ENCODE data around the gene SNORC. TPM values are rescaled to one million over a fixed set of nuclear protein-coding genes. Genes with fewer than 3 reads are reported as not detected.

The SNORC gene
- polyA plus RNA-seq, 3 donors = 0.61 TPM; not detected in 2

DNA sequence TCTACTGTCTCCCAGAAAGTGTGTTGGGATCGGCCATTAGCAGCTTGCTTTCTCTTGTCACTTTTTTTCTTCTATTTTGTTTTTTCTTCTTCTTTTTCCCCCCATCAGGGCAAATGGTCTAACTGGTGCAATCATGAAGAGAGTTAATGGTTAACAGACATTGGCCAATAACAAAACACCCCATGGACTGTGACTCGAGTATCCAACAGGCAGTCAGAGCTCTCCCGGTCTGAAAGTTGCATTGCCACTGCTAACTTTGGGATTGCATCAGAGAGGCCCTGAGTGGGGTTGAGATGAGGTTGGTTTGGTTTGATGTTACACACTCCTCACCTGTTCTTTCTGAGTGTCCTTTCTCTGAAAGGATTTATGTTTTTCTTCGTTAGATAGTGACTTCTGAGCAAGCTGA is 12.9 kb upstream of the SNORC start:
- peaks cover 4% of the 10 kb centered on the region for H4K20me1 ChIP-seq (ENCODE audit: insufficient read depth, low read length)
- H3K79me2 ChIP-seq (ENCODE audit: insufficient read depth, low read length) = no peaks in the 10 kb centered on the region
- intact Hi-C loops (cut with micrococcal nuclease) = loop anchor here (10.0 kb wide), 2 partner anchors 198 to 398 kb away; partner anchors contain the start of gene ATG16L1 (in 1 of the 2)
- no peak overlapping the region for H3K4me2 ChIP-seq (replicated peaks; ENCODE audit: extremely low read depth, low read length, poor library complexity, severe bottlenecking)
- H3K9ac ChIP-seq (ENCODE audit: insufficient read depth, low read length, poor library complexity, severe bottlenecking) = no peak overlapping the region
- Mint-ChIP-seq H3K4me3 (no peak overlapping the region), H3K9me3 (no peaks in the 10 kb centered on the region), H3K27ac (no peak overlapping the region), H3K36me3 (peaks cover 75 to 88% of the 10 kb centered on the region in 2 donors), H3K27me3 (ENCODE audit: low read depth in 3 of 3) (no peaks in the 10 kb centered on the region), H3K4me1 (no peaks in the 10 kb centered on the region)
- no peaks in the 10 kb centered on the region for H3K4me1 ChIP-seq (ENCODE audit: control insufficient read depth in 1 of 2, insufficient read depth in 2 of 2, low read length in 2 of 2)
- H3K27me3 ChIP-seq (ENCODE audit: control insufficient read depth in 2 of 2, insufficient read depth in 2 of 2, low read length in 2 of 2) = no peaks in the 10 kb centered on the region
- H2AFZ ChIP-seq (ENCODE audit: insufficient read depth, low read depth, low read length, poor library complexity, severe bottlenecking) = no peak overlapping the region
- peaks cover 60 to 84% of the 10 kb centered on the region in 2 donors for H3K36me3 ChIP-seq (replicated peaks in 1 of 2; ENCODE audit: control insufficient read depth in 1 of 2, insufficient read depth in 2 of 2, low read length in 2 of 2)
- H3K9me3 ChIP-seq (replicated peaks in 1 of 2; ENCODE audit: control insufficient read depth in 1 of 2, insufficient read depth in 1 of 2, low read length in 2 of 2) = no peaks in the 10 kb centered on the region
- no peak overlapping the region for H3K4me3 ChIP-seq (replicated peaks in 1 of 3; ENCODE audit: low read depth in 2 of 3, low read length in 3 of 3)
- DNase-seq = no peak
- H3K27ac ChIP-seq (ENCODE audit: low read depth in 1 of 2, low read length in 2 of 2) = no peak overlapping the region
- WGBS (ENCODE audit: insufficient coverage) = no CpG with 5 or more reads among the region's 4 CpGs
- TF ChIP-seq, protein P1, sequence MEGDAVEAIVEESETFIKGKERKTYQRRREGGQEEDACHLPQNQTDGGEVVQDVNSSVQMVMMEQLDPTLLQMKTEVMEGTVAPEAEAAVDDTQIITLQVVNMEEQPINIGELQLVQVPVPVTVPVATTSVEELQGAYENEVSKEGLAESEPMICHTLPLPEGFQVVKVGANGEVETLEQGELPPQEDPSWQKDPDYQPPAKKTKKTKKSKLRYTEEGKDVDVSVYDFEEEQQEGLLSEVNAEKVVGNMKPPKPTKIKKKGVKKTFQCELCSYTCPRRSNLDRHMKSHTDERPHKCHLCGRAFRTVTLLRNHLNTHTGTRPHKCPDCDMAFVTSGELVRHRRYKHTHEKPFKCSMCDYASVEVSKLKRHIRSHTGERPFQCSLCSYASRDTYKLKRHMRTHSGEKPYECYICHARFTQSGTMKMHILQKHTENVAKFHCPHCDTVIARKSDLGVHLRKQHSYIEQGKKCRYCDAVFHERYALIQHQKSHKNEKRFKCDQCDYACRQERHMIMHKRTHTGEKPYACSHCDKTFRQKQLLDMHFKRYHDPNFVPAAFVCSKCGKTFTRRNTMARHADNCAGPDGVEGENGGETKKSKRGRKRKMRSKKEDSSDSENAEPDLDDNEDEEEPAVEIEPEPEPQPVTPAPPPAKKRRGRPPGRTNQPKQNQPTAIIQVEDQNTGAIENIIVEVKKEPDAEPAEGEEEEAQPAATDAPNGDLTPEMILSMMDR (IDR thresholded peaks at IDR 0.05) = no peak

DNA sequence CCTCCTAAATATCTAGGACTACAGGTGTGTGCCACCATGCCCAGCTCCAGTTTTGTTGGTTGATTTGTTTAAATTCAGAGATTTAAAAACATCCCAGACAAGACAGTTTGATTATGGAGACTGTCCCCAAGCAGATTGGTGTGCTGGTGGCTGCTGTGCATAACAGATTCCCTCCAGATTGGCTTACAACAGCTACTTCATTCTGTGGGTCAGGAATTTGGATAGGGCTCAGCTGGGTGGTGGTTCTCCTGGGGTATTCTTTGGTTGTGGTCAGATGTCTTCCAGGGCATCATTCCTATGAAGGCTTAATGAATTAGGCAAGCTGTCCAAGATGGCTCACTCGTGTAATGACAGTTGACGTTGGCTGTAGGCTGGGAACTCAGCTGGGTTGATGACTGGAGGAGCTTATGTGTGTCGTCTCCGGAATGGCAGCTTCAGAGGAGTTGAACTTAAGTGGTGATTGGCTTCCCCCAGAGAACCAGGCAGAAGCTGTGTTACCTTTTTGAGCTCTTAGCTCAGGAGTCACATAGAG is 10.6 kb upstream of the SNORC start:
- TF ChIP-seq, protein P1 (IDR thresholded peaks at IDR 0.05) = no peak
- Mint-ChIP-seq H3K27me3 (ENCODE audit: low read depth in 3 of 3) (no peaks in the 10 kb centered on the region), H3K9me3 (no peaks in the 10 kb centered on the region), H3K4me3 (no peak overlapping the region), H3K27ac (peak overlapping the region in 1 of 7 donors; percentile 37), H3K4me1 (no peaks in the 10 kb centered on the region), H3K36me3 (peaks cover 66 to 75% of the 10 kb centered on the region in 2 donors)
- no peak for DNase-seq
- no peaks in the 10 kb centered on the region for H3K27me3 ChIP-seq (ENCODE audit: control insufficient read depth in 2 of 2, insufficient read depth in 2 of 2, low read length in 2 of 2)
- no peaks in the 10 kb centered on the region for H4K20me1 ChIP-seq (ENCODE audit: insufficient read depth, low read length)
- WGBS (ENCODE audit: insufficient coverage) = 93% methylated on average over 2 of the region's 4 CpGs
- no peak overlapping the region for H3K27ac ChIP-seq (ENCODE audit: low read depth in 1 of 2, low read length in 2 of 2)
- H3K4me2 ChIP-seq (replicated peaks; ENCODE audit: extremely low read depth, low read length, poor library complexity, severe bottlenecking) = no peak overlapping the region
- H3K36me3 ChIP-seq (replicated peaks in 1 of 2; ENCODE audit: control insufficient read depth in 1 of 2, insufficient read depth in 2 of 2, low read length in 2 of 2) = peaks cover 49 to 79% of the 10 kb centered on the region in 2 donors
- intact Hi-C loops (cut with micrococcal nuclease) = loop anchor here (10.0 kb wide), 2 partner anchors 195 to 395 kb away; partner anchors contain the start of gene ATG16L1 (in 1 of the 2)
- no peak overlapping the region for H3K9ac ChIP-seq (ENCODE audit: insufficient read depth, low read length, poor library complexity, severe bottlenecking)
- no peak overlapping the region for H2AFZ ChIP-seq (ENCODE audit: insufficient read depth, low read depth, low read length, poor library complexity, severe bottlenecking)
- H3K4me3 ChIP-seq (replicated peaks in 1 of 3; ENCODE audit: low read depth in 2 of 3, low read length in 3 of 3) = no peak overlapping the region
- H3K79me2 ChIP-seq (ENCODE audit: insufficient read depth, low read length) = no peaks in the 10 kb centered on the region
- no peaks in the 10 kb centered on the region for H3K4me1 ChIP-seq (ENCODE audit: control insufficient read depth in 1 of 2, insufficient read depth in 2 of 2, low read length in 2 of 2)
- H3K9me3 ChIP-seq (replicated peaks in 1 of 2; ENCODE audit: control insufficient read depth in 1 of 2, insufficient read depth in 1 of 2, low read length in 2 of 2) = no peaks in the 10 kb centered on the region

Measured in CD14-positive monocyte (primary cell).